GM23338 (cell line): ENCODE measurements around the gene E2F3. TPM values are rescaled to one million over a fixed set of nuclear protein-coding genes. Genes with fewer than 3 reads are reported as not detected.

Experiments
- ATAC-seq: fragments of 200-7000 bp; cut with Tn5 transposase; 3 replicates; pipeline ENCODE4 v1.9.1; 2020
- DNase-seq: peaks from one replicate; pipeline ENCODE4 v3.0.0-alpha.2; 2015; ENCODE audit warnings: low spot score
- H2AFZ ChIP-seq: fragments of 200-600 bp; sonication (generic); 2 replicates; pipeline ENCODE4 v1.8.0; 2016; ENCODE audit warnings: antibody characterized with exemption, mild to moderate bottlenecking, moderate library complexity
- H3F3A ChIP-seq: fragments of 200-600 bp; sonication (generic); replicated peaks from 2 replicates; pipeline ENCODE4 v1.8.0; 2017; ENCODE audit warnings: antibody characterized with exemption, mixed run types, low read depth
- H3K27ac ChIP-seq: fragments of 200-600 bp; sonication (generic); 2 replicates; pipeline ENCODE4 v1.6.1; 2016; ENCODE audit warnings: low read depth
- H3K27me3 ChIP-seq: fragments of 200-600 bp; sonication (generic); 2 replicates; pipeline ENCODE4 v1.8.0; 2016; ENCODE audit warnings: mild to moderate bottlenecking, mixed run types, moderate library complexity; ENCODE audit not compliant: insufficient read depth
- H3K36me3 ChIP-seq: fragments of 200-600 bp; sonication (generic); 2 replicates; pipeline ENCODE4 v1.8.0; 2016; ENCODE audit warnings: mild to moderate bottlenecking; ENCODE audit not compliant: insufficient read depth
- H3K4me1 ChIP-seq: fragments of 200-600 bp; sonication (generic); 2 replicates; pipeline ENCODE4 v1.8.0; 2016; ENCODE audit warnings: mild to moderate bottlenecking, moderate library complexity; ENCODE audit not compliant: insufficient read depth
- H3K4me2 ChIP-seq: fragments of 200-600 bp; sonication (generic); 2 replicates; pipeline ENCODE4 v1.7.1; 2017; ENCODE audit warnings: mixed run types
- H3K4me3 ChIP-seq: fragments of 200-600 bp; sonication (generic); 2 replicates; pipeline ENCODE4 v1.6.1; 2016; ENCODE audit warnings: mixed run types
- H3K79me2 ChIP-seq: fragments of 200-600 bp; sonication (generic); replicated peaks from 2 replicates; pipeline ENCODE4 v1.8.0; 2017; ENCODE audit warnings: mild to moderate bottlenecking; ENCODE audit not compliant: insufficient read depth
- H3K9me2 ChIP-seq: fragments of 200-600 bp; sonication (generic); 2 replicates; pipeline ENCODE4 v1.8.0; 2017; ENCODE audit not compliant: insufficient read depth
- H4K20me1 ChIP-seq: fragments of 200-600 bp; sonication (generic); replicated peaks from 2 replicates; pipeline ENCODE4 v1.8.0; 2017; ENCODE audit warnings: mild to moderate bottlenecking; ENCODE audit not compliant: insufficient read depth
- H3K27ac Mint-ChIP-seq: 2 replicates; pipeline ENCODE4 v1.8.0; 2020; ENCODE audit warnings: inconsistent platforms, mild to moderate bottlenecking, moderate library complexity, mixed read lengths
- H3K27me3 Mint-ChIP-seq: 3 replicates; pipeline ENCODE4 v1.8.0; 2022; ENCODE audit warnings: low read depth, mild to moderate bottlenecking, moderate library complexity, mixed read lengths, inconsistent platforms; ENCODE audit not compliant: insufficient read depth, poor library complexity
- H3K36me3 Mint-ChIP-seq: 3 replicates; pipeline ENCODE4 v1.8.0; 2021; ENCODE audit warnings: low read depth, mild to moderate bottlenecking, inconsistent platforms, moderate library complexity, mixed read lengths
- H3K4me1 Mint-ChIP-seq: 3 replicates; pipeline ENCODE4 v1.8.0; 2020; ENCODE audit warnings: mild to moderate bottlenecking, inconsistent platforms, mixed read lengths
- H3K4me3 Mint-ChIP-seq: 3 replicates; pipeline ENCODE4 v1.8.0; 2021; ENCODE audit warnings: moderate library complexity, mild to moderate bottlenecking, inconsistent platforms, mixed read lengths
- H3K9me3 Mint-ChIP-seq: 3 replicates; pipeline ENCODE4 v1.8.0; 2020; ENCODE audit warnings: moderate library complexity, mild to moderate bottlenecking, inconsistent platforms, mixed read lengths
- CREB1 ChIP-seq: fragments of 250-450 bp; sonication (Bioruptor Pico); IDR thresholded peaks from 2 replicates; pipeline ENCODE4 v1.5.0; 2020; ENCODE audit warnings: low read depth, mild to moderate bottlenecking, moderate library complexity
- ETS1 ChIP-seq: IDR thresholded peaks from 2 replicates; pipeline ENCODE4 v1.6.1; 2016; ENCODE audit warnings: antibody characterized with exemption
- EZH2phosphoT487 ChIP-seq: fragments of 200-600 bp; sonication (generic); IDR thresholded peaks from one replicate; pipeline ENCODE4 v1.8.1; 2018; ENCODE audit warnings: antibody characterized with exemption; ENCODE audit not compliant: unreplicated experiment
- JUNB ChIP-seq: IDR thresholded peaks from one replicate; pipeline ENCODE4 v1.6.1; 2016; ENCODE audit warnings: antibody characterized with exemption; ENCODE audit not compliant: unreplicated experiment
- POLR2AphosphoS5 ChIP-seq: IDR thresholded peaks from 2 replicates; pipeline ENCODE4 v1.6.1; 2016; ENCODE audit warnings: antibody characterized with exemption, low read depth
- REST ChIP-seq: IDR thresholded peaks from one replicate; pipeline ENCODE4 v1.6.1; 2018; ENCODE audit warnings: antibody characterized with exemption; ENCODE audit not compliant: unreplicated experiment
- ZNF462 ChIP-seq: fragments of 250-450 bp; sonication (Bioruptor Pico); IDR thresholded peaks from 2 replicates; pipeline ENCODE4 v1.5.0; 2020; ENCODE audit warnings: mild to moderate bottlenecking, moderate library complexity
- polyA plus RNA-seq: library from polyadenylated mRNA; unstranded; fragments of >200 nt; fragmentation: Nextera tagmentation; extraction: Ambion mirVana; gene quantifications from 2 replicates; pipeline ENCODE4 v1.2.1, GENCODE V29; 2016
- total RNA-seq: library from RNA; depleted of rRNA; stranded (reverse); fragments of >200 nt; shearing (Covaris generic); gene quantifications from 2 replicates; pipeline ENCODE4 v1.2.3, GENCODE V29; 2014

E2F3 gene
- total and polyA plus RNA-seq, 2 experiments from 2014 or later, result 27.2 to 33.5 TPM

- TF ChIP-seq ZNF462 (CRISPR knock-in tag), result no peak
- TF ChIP-seq REST, result no peak
- no peak for TF ChIP-seq CREB1 (CRISPR knock-in tag)
- TF ChIP-seq EZH2phosphoT487, result no peak
Measured at GRCh38 chr6:20432692-20433091, 31.0 kb downstream of the E2F3 start (continued).

- Mint-ChIP-seq H3K27ac (no peak overlapping the region), H3K36me3 (peaks cover 47% of the 10 kb centered on the region), H3K9me3 (no peaks in the 10 kb centered on the region), H3K27me3 (peaks cover 3% of the 10 kb centered on the region), H3K4me3 (no peak overlapping the region), H3K4me1 (peaks cover 13% of the 10 kb centered on the region)
- DNase-seq, result no peak
- Histone ChIP-seq H3K36me3 (no peaks in the 10 kb centered on the region; the same call in 1 of the 2 replicates), H3K27ac (no peak overlapping the region), H4K20me1 (peaks cover 50% of the 10 kb centered on the region), H2AFZ (no peak overlapping the region), H3K4me3 (no peak overlapping the region), H3K4me2 (no peak overlapping the region), H3K9me2 (no peaks in the 10 kb centered on the region), H3F3A (no peaks in the 10 kb centered on the region), H3K79me2 (peaks cover 100% of the 10 kb centered on the region), H3K4me1 (peaks cover 18% of the 10 kb centered on the region), H3K27me3 (no peaks in the 10 kb centered on the region)
- no peak for ATAC-seq
- TF ChIP-seq JUNB (no peak), POLR2AphosphoS5 (no peak), ETS1 (no peak)
Measured at GRCh38 chr6:20433321-20433720, 31.6 kb downstream of the E2F3 start.
